ENCODE results near the gene GRN. TPM values are rescaled to one million over a fixed set of nuclear protein-coding genes. Genes with fewer than 3 reads are reported as not detected.
"Not testable (repeated sequence)": the region's sequence is repeated elsewhere in the genome, so short reads cannot be mapped to it uniquely, and the experiment has no call there.

GRN gene
- polyA plus RNA-seq, 3 donors: 209 to 258 (median 221) TPM

DNA sequence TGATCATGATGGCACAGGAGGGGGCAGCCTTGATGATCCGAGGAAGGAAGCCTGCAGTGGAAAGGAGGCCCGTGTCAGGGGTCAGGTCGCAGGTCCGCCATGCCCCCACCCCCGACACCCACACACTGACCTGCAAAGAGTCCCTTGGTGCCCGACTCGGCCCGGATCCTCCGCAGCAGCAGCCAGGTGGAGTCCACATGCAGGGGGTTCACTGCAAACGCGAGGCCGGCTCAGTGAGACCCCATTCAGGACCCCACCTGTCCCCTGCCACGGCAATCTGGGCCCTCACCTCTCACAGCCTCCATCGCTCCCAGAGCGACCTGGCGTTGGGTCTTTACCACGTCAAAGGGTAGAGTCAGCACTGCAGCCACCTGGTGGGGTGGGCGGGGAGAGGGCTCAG lies 25.0 kb upstream of the GRN start:
- no peak for DNase-seq (ENCODE audit: low read depth in 3 of 3, low spot score in 2 of 3)

DNA sequence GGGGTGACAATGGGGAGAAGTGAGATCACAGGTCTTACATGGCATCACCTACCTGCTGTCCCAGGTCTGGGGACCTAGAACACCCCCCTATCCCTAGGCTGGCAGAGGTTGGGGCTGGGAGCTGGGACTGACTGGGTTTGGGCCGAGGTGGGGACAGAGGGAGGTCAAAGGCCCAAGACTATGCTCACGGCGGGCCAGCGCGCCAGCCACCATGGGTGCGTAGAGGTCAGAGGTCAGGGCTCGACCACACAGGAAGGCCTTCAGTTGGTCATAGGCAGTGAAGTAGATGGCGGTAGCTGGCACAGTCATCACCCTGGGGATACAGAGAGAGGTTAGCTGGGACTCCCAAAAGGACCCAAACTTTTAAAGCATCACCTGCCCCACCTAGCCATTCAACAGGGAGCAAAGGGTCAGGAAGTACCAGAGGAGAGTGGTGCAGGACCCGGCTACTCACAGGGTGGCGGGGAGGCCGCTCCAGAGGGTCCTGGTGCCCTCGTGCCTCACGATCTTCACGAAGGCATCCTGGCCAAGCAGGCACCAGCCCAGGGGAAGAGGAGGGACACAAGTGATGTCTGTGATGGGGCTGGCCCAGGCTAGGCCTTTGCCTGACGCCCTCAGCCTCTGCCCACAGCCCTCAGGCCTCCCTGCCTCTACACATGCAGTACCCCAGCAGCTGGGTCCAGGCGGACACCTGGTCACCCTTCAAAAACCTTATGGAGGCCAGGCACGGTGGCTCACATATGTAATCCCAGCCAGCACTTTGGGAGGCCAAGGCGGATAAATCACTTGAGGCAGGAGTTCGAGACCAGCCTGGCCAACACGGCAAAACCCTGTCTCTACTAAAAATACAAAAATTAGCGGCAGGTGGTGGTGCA lies 23.6 kb upstream of the GRN start:
- DNase-seq (ENCODE audit: low read depth in 3 of 3, low spot score in 2 of 3): no peak

DNA sequence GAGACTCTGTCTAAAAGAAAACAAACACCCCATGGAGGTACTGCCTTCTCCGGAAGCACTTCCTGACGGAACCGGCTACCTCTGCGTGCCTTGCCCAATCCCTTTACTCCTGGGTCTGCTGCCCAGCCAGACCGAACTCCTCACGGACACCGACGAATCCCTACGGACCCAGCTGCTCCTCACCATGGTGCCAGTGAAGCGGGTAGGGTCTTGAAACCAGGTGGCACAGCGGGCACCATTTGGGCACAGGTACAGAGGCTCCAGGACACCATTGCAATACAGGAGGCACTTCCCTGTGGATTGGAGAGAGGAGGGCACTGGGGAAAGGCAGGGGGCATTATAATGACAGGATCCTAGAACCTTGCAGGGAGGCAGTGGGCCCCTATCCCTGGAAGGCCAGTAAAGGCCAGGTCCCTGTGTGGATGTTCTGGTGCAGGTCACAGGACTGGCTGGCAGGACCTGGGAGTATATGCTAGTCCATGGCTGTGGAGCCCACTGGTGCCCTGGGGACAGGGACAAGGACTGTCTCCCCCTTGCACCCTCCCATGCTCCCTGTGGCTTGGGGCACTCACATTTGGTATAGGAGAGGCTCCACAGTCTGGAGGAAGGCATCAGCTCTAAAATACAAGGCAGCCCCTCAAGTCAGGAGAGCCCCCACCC lies 22.7 kb upstream of the GRN start:
- DNase-seq (ENCODE audit: low read depth in 3 of 3, low spot score in 2 of 3): no peak

DNA sequence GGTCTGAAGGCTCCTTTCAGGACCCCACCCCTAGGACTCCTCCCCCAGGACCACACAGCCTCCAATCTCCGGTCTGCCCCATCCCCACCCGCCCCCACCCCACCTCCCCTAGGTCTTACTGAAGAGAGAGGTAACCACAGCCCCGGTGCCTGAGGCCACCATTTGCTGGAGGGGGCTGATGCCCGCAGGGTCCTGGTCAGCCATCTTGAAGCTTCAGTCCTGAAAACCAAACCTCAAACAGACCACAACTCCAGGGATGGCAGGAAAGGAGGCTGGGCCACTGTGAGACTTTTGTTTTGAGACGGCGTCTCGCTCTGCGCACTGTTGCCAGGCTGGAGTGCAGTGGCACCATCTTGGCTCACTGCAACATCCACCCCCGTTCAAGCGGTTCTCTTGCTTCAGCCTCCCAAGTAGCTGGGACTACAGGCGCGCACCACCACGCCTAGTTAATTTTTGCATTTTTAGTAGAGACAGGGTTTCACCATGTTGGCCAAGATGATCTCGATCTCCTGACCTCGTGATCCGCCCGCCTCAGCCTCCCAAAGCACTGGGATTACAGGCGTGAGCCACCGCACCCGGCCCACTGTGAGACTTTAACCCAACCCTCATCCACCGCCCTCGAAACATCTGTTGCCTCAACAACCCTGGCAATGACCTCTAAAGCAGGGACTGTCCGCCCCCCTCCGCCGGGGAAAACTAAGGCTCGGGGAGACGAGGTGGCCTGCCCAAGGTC lies 21.6 kb upstream of the GRN start:
- no peak for DNase-seq (ENCODE audit: low read depth in 3 of 3, low spot score in 2 of 3)

DNA sequence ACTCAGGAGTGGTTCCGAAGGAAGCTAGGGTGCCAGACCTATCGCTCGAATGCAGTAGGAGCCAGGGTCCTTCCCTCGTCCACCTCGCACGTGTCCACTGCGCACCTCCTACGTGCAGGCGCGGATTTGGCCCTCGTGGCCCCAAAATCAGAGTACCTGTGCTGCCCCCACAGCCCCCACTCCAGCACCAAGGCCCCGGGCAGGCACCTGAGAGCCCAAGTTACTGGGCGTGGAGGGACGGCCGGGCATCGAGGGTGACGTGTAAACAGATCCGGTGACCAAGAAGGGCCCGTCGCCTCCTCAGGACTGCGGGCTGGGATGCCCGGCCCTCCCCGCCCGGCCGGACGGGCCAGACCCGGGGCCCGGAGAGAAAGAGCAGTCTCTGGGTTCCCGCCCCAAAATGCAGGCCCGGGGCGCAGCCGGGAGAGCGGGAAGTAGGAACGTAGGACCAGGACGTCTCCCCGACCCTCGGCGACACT lies 21.0 kb upstream of the GRN start:
- no peak for DNase-seq (ENCODE audit: low read depth in 3 of 3, low spot score in 2 of 3)

DNA sequence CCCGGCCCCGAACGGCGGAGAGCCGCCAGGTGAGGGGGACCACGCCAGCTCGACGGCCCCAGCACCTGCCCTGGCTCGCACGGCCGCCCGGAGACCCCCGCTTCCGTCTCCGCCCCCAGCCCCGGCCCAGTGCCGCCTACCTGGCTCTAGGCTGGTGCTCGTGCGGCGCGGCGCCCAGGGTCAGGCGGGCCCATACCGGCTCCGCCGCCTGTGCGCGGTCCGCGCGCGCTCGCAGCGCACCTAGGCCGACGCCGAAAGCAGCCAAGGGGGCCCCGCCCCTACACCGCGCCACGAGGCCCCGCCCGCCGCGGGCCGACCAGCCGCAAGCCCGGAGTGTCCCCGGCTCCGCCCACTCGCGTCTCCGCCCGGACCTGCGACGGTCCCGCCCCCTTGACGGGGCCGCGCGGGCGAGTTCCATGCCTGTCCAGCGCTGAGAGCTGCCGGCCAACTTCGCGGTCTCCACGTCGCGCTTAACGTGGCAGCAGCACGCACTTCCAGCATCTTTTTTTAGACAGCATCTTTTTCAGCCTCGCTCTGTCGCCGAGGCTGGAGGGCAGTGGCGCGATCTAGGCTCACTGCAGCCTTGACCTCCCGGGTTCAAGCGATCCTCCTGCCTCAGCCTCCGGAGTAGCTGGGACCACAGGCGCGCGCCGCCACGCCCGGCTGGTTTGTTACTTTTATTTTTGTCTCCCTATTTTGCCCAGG lies 20.4 kb upstream of the GRN start, which contains the start of gene SLC25A39:
SLC25A39 (minus strand) TSS at position 253 of the 705 bp plus-strand sequence. CDS start 1,261 bp downstream, outside the sequence.
- peak in 2 of 3 donors; percentile 82 to 88 for DNase-seq (ENCODE audit: low read depth in 3 of 3, low spot score in 2 of 3)

DNA sequence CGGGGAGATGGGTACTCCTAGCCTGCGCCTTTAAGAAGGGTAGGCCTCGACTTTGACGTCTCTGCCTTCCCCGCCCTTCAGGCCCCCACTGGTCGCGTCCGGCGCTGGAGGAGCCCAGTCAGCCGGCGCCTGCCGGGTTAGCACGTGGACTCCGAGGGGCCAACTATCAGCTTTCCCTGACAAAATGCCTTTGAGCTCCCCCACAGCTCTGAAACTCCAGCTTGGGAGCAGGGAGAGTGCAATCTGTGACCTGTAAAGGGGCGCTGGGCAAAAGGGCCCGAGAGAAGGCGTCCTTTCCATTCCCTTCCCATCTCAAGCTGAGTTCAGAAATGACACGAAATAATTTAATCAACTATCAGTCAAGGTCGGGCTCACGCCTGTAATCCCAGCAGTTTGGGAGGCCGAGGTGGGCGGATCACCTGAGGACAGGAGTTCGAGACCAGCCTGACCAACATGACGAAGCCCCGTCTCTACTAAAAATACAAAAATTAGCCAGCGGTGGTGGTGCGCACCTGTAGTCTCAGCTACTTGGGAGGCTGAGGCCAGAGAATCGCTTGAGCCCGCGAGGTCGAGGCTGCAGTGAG lies 18.1 kb upstream of the GRN start:
- DNase-seq (ENCODE audit: low read depth in 3 of 3, low spot score in 2 of 3): peak in 2 of 3 donors; percentile 86 to 93

DNA sequence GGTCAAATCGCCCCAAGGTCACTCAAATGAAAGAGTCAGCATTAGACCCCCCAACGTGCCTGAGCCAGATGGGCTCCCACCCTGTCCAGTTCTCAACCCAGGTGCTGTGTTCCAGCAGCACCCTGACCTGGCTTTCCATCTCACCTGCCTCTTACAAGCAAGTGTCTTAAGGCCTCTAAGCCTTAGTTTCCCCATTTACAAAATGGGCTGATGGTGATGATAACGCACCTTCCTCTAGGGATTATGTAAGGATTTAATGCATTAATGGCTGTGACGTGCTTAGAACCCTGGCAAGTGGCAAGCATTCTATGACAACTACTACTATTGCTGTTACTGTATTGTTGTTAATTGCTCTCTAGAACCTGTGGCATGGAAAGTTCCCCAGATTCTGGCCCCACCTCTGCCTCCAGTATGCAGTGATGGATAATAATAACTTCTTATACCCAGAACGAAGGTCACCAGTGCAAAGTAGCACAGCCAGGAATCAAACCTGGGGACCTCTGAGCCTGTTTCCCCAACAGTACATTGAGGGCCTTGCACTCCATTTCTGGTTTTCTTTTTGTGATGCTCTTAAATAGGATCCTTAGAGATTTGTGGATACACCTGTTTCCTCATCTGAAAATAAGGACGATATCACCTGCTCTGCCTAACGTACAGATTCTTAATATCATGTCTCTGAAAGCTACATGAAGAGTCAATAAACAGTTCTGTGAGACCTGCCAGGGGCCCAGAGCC lies 17.2 kb upstream of the GRN start:
- no peak for DNase-seq (ENCODE audit: low read depth in 3 of 3, low spot score in 2 of 3)

DNA sequence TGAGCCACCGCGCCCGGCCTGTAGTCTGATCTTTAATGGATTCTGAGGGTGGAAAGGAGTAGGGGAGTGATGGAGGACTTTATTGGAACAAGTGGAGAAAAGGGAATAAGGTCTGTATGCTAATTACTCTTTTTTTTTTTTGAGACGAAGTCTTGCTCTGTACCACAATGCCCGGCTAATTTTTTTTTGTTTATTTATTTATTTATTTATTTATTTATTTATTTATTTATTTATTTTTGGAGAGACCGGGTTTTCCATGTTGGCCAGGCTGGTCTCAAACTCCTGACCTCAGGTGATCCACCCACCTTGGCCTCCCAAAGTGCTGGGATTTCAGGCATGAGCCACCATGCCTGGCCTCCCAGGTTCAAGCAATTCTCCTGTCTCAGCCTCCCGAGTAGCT lies 15.6 kb upstream of the GRN start:
- not testable (repeated sequence) for DNase-seq (ENCODE audit: low read depth in 3 of 3, low spot score in 2 of 3)

DNA sequence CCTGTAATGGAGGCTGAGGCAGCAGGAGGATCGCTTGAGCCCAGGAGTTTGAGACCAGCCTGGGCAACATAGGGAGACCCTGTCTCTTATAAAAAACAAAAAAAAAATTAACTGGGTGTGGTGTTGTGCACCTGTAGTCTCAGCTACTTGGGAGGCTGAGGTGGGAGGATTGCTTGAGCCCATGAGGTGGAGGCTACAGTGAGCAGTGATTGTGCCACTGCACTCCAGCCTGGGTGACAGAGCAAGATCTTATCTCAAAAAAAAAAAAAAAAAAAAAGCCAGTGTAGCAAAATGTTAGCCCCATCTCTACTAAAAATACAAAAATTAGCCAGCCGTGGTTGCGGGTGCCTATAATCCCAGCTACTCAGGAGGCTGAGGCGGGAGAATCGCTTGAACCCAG lies 14.8 kb upstream of the GRN start:
- not testable (repeated sequence) for DNase-seq (ENCODE audit: low read depth in 3 of 3, low spot score in 2 of 3)

DNA sequence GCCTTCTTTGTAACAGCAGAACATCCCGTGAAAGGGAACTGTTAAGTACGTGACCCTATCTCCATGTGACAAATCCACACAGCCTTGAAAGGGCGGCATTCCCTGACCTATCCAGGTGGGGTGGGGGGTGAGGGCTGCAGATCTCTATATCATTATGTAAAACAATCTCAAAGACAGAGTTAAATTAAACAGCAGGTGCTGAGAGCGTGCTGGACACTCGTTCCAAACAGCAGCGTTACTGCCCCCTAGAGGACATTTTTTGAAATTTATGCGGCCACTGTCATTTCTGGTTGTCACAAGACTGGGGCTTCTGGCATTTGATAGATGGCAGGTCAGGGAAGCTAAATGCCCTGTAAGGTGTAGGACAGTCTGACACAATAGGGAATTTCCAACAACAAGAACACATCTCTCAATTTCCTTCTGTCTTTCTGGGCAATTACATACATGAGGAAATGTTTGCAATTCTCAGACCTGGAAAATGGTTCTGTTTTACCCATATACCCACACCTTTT lies 13.8 kb upstream of the GRN start:
- DNase-seq (ENCODE audit: low read depth in 3 of 3, low spot score in 2 of 3): no peak

DNA sequence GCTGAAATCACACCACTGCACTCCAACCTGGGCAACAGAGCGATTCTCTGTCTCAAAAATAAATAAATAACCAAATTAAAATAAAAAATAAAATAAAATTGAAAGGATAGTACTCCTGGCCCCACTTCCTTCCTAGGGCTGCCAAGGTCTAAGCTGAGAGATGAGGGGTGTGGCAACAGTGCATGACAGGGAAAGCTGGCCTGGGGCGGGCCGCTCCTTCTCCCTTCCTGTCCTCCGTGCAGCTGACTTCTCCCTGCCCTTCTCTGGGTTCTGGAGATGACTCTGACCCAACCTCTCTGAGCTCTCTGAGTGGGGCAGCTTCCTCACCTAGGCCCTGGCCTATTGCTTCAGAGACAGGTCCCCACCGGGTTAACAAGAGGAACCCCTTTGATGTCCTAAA lies 11.7 kb upstream of the GRN start:
- no peak for DNase-seq (ENCODE audit: low read depth in 3 of 3, low spot score in 2 of 3)

DNA sequence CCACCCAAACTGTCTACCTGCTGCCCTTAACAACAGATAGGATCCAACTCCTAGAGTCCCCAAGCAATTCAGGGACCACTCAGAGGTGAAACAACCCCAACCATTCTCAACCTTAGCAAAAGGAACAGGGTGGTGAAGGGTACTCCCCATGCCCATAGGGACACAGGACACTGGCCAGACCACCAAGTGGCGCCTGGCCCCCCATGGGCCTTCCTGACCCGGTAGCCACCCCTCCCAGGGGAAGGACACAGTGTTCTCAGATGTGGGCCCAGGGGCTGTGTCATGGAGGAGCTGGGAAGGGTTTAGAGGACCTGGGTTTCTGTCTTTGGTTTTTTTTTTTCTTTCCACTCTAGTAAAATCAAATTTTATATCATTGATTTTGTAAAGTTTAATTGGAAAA lies 10.8 kb upstream of the GRN start:
- DNase-seq (ENCODE audit: low read depth in 3 of 3, low spot score in 2 of 3): no peak

DNA sequence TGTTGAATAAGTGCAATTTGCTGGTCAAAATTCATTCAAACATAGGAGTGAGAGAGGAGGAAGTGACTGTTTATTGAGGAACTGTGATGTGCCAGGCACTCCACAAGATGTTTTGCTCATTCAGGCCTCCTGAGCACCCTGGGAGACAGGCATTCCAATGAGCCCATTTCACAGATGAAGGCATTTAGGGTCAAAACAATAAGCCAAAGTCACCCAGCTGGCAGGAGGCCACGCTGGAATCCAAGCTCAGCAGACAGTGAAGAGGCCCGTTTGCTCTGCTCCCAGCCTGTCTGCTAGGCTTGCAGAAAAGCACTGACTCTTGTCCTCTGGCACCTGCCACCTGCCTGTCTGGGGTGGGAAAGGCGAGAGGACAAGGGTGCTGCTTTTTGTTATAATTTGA lies 10.4 kb upstream of the GRN start:
- DNase-seq (ENCODE audit: low read depth in 3 of 3, low spot score in 2 of 3): no peak

DNA sequence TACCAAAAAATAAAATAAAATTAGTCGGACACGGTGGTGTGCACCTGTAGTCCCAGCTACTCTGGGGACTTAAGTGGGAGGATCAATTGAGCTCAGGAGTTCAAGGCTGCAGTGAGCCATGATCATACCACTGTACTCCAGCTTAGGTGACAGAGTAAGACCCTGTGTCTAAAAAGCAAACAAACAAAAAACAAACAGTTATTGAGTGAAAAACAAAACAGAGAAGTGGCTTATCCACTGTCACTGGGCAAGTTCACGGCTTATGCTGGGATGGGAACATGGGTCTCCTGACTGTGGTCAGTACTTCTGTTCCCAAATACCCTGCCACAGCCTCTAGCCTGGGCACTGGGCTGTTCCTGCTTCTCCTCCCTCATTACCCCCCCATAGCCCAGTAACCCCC lies 9.5 kb upstream of the GRN start:
- no peak for DNase-seq (ENCODE audit: low read depth in 3 of 3, low spot score in 2 of 3)

DNA sequence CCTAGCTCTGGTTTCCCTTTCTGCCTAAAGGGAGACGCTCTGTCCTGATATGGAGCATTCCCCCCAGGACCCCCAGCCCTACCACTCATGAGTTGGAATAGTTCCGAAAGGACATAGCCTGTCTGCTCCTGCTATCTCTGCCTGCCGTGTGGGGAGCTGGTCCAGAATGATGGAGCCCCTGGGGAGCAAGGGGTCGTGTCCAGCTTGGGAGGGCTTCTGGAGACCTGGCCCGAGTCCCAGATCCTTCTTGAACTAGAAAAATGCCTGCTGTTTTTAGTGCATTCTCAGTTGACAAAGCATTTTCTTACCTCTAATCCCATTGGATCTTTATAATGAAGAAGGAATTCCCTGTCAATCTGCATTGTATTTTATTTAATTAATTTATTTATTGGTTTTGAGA lies 9.1 kb upstream of the GRN start:
- no peak for DNase-seq (ENCODE audit: low read depth in 3 of 3, low spot score in 2 of 3)

DNA sequence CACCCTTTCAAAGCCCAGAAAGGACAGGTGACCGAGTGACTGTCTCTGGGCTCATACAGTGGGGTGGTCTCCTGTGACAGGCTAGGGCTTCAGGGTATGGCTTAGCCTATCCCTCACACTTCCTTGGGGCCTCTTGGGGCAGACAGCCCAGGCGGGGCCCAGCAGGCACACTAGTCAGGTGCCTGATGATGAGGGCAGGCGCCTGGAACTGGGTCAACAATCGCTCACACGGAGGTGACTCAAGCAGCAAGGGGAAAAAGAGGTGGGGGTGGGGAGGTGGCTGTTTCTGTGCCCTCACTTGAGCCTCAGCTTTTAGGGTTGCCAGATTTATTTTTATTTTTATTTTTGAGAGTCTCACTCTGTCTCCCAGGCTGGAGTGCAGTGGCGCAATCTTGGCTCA lies 6.4 kb upstream of the GRN start:
- DNase-seq (ENCODE audit: low read depth in 3 of 3, low spot score in 2 of 3): no peak

DNA sequence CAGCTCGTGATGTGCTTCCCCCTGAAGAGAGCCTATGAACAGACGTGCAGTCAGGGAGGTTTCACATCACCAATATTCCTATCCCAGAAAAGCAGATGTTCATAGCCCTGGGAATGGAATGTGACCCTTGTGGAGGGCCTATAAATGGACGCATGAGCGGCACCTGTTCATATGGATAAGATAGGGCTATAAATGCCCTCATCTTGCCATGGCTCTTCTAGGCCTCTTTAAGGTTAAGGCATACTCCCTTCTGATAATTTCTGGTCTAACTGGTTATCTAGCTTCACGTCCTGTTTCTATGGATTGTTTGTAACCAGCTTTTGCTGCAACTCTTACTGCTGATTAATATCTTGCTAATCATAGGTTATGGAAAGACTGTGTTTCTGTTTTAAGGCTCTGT lies 4.5 kb upstream of the GRN start:
- not testable (repeated sequence) for DNase-seq (ENCODE audit: low read depth in 3 of 3, low spot score in 2 of 3)

DNA sequence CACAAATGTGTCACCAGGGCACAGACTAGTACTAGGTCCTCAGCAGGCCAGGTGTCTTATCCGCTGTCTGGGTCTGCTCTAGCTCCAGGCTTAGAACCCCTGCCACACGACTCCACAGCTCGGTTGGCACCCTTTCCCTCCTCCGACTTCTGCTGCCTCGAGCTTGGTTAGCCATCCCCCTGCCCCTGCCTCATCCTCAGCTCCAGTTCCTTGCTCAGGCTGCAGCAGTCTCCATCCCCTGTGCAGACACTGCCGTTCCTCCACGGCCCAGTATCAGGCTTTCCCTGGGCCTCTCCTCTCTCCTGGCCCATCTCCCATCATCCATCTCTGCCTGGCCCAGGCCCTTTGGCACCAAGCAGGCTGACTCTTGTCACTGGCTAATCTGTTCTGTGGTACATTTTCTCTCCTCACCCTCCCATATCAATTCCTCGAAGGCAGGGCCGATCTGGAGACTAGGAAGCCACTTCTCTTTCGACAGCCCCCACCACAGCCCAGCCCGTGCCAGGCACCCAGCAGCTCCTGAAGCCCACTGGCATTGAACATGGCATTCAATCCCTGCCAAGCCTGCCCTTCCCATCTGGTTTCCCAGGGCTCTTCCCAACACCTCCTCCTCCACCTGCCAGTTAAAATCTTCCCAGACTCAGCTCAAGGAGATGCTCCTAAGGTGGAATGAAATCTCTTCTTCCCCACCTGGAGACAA lies 1.4 kb upstream of the GRN start:
- no peak for DNase-seq (ENCODE audit: low read depth in 3 of 3, low spot score in 2 of 3)
